ENCODE data around the gene SPDYA.

GRCh38 chr2:28801726-28802125 lies 8.9 kb upstream of the SPDYA start:
- no peak for TF ChIP-seq EZH2 (IDR thresholded peaks at IDR 0.05)
- TF ChIP-seq EZH2phosphoT487 (IDR thresholded peaks at IDR 0.05; ENCODE audit: borderline replicate concordance): no peak
- TF ChIP-seq REST (IDR thresholded peaks at IDR 0.05; ENCODE audit: low read depth): no peak
- TF ChIP-seq, protein P1, sequence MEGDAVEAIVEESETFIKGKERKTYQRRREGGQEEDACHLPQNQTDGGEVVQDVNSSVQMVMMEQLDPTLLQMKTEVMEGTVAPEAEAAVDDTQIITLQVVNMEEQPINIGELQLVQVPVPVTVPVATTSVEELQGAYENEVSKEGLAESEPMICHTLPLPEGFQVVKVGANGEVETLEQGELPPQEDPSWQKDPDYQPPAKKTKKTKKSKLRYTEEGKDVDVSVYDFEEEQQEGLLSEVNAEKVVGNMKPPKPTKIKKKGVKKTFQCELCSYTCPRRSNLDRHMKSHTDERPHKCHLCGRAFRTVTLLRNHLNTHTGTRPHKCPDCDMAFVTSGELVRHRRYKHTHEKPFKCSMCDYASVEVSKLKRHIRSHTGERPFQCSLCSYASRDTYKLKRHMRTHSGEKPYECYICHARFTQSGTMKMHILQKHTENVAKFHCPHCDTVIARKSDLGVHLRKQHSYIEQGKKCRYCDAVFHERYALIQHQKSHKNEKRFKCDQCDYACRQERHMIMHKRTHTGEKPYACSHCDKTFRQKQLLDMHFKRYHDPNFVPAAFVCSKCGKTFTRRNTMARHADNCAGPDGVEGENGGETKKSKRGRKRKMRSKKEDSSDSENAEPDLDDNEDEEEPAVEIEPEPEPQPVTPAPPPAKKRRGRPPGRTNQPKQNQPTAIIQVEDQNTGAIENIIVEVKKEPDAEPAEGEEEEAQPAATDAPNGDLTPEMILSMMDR (IDR thresholded peaks at IDR 0.05 in 2 of 3, conservative IDR thresholded peaks at IDR 0.05 in 1 of 3; ENCODE audit: borderline replicate concordance in 1 of 3, insufficient read depth in 1 of 3, low read depth in 2 of 3, low read length in 2 of 3): no peak
- TF ChIP-seq YY1 (IDR thresholded peaks at IDR 0.05; ENCODE audit: extremely low read depth, insufficient replicate concordance, low read depth, low read length): no peak
- no peak for TF ChIP-seq ZNF274 (IDR thresholded peaks at IDR 0.05; ENCODE audit: low read depth, low read length)
- no peak for TF ChIP-seq SRF (IDR thresholded peaks at IDR 0.05; ENCODE audit: low read depth)
- TF ChIP-seq POLR2A (IDR thresholded peaks at IDR 0.05; ENCODE audit: borderline replicate concordance, extremely low read depth, insufficient read depth, insufficient read length): no peak
